Stimulated activated naive CD8-positive, alpha-beta T cell treated with anti-CD3 and anti-CD28 coated beads, Interleukin-15, Interleukin-2, amounts not matched to agents 100 U/mL and 50 U/mL, for 24 hours (primary cell): ENCODE measurements around the gene OVCH1.
A peak's percentile ranks its signal among the peaks of the same experiment; 100 is the strongest.

ENCODE experiments used
- ATAC-seq: fragments of 150-1000 bp; cut with Tn5 transposase; one replicate; pipeline ENCODE4 v1.10.0; 2021
- DNase-seq: peaks from one replicate; pipeline ENCODE4 v3.0.0; 2021

OVCH1 gene, protein sequence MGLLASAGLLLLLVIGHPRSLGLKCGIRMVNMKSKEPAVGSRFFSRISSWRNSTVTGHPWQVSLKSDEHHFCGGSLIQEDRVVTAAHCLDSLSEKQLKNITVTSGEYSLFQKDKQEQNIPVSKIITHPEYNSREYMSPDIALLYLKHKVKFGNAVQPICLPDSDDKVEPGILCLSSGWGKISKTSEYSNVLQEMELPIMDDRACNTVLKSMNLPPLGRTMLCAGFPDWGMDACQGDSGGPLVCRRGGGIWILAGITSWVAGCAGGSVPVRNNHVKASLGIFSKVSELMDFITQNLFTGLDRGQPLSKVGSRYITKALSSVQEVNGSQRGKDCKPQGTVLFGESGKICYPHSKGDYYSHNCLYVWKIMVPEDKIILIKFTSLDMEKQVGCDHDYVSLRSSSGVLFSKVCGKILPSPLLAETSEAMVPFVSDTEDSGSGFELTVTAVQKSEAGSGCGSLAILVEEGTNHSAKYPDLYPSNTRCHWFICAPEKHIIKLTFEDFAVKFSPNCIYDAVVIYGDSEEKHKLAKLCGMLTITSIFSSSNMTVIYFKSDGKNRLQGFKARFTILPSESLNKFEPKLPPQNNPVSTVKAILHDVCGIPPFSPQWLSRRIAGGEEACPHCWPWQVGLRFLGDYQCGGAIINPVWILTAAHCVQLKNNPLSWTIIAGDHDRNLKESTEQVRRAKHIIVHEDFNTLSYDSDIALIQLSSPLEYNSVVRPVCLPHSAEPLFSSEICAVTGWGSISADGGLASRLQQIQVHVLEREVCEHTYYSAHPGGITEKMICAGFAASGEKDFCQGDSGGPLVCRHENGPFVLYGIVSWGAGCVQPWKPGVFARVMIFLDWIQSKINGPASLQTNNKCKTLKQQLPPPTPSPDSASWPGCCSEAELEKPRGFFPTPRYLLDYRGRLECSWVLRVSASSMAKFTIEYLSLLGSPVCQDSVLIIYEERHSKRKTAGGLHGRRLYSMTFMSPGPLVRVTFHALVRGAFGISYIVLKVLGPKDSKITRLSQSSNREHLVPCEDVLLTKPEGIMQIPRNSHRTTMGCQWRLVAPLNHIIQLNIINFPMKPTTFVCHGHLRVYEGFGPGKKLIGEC

DNA sequence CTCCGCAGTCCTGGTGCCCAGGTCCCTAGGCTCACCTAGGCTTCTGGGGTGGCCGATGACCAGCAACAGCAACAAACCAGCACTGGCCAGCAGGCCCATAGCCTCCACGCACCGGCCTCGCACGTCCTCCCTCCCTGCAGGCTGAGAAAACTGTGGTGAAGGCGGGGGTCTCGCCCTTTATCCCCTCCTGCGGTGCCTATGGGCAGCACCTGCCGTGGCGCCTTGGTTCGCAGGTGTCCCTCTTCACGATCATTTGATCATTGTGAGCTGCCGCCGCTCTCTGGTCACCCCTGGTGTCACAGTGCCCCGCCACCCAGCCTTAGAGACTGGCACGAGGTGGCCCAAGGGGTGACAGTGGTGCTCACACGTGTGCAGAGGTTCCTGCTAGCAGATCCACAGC is at the start of gene OVCH1:
Gene OVCH1 (minus strand): TSS at position 99 of the 400 bp plus-strand sequence. CDS start 0 bp downstream, at position 99.
- DNase-seq, result no peak
- ATAC-seq, result no peak

DNA sequence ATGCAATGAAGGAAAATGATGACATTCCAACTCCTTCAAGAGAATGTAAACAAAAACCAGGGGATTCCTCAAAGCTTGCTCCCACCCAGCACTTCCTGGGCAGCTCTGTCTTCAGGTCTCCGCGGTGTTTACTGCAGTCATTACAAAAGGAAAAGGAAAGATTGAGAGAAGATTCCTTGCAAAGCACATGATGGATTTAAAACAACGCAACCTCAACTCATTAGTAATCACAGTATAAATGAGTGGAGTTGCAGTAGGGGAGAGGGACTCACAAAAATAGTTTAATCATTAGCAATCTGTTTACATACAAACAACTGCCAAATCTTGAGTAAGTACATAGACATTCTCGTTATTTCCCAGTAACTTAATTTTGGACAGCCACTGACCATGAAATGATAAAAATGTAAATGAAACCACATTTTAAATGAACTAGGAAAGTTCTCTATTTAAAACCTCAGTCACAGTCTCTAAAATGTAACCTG is 49.7 kb upstream of the OVCH1 start:
- no peak for ATAC-seq
- no peak for DNase-seq

DNA sequence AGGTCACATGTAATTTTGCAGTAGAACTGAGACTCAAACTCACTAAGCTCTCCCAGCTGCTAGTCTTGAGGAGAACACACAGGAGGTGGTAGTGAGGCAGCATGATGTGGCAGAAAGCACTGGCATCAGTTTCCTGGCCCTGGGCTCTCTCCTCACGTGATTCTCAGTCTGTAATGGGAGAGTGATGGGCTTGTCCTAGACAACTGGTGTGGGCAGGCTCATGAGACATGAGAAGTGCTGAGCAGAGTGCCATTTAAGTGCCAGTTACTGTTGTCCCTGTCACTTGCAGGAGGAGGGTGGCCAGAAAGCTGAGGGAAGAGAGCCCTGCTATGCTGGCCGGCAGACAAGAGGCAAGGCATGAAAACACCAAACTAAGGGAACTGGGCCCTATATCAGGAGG is 48.5 kb upstream of the OVCH1 start:
- DNase-seq (no peak), ATAC-seq (no peak)

DNA sequence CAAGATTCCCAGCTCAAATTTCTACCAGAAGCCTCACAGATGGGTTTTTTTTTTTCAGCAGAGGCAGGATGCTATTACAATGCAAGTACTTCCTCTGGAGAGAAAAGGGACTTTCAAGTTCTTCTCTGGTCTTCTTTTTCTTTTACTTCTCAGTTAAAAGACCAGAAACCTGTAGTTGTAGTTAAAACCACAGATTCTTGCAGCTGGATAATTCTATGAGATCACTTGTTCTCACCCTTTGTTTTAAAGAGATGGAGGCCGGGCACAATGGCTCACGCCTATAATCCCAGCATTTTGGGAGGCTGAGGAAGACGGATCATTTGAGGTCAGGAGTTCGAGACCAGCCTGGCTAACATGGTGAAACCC is 47.6 kb upstream of the OVCH1 start:
- DNase-seq, result no peak
- ATAC-seq, result no peak

DNA sequence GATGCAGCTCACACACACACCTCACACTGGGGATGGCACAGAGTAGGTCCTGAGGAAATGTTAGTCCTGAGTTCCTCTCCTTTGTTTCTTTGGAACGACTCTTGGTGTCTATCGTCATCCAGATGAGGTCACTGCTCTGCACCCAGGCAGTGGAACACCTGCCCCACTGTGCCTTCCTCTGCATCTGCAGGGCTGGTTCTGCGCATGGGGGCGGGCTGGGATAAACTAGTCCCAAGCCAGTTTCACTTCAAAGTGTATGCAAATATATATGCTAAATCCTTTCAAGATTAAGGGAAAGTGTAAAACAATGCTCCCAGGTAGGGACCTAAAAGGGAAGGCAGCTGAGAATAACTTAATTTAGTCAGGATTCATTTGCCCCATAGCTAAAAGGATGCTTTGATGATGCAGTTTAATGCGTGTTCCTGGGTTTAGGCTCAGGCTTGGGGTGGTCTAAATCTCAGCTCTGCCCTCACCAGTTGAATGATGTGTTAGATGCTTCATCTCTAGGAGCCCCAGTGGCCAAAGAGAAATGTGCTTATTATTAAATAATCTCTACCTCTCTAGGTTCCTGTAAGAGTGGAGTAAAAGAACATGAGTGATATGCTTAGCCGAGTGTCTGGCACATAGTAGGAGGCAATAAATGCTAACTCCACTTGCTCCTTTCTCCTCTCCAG is 47.1 kb upstream of the OVCH1 start:
- no peak for ATAC-seq
- no peak for DNase-seq

DNA sequence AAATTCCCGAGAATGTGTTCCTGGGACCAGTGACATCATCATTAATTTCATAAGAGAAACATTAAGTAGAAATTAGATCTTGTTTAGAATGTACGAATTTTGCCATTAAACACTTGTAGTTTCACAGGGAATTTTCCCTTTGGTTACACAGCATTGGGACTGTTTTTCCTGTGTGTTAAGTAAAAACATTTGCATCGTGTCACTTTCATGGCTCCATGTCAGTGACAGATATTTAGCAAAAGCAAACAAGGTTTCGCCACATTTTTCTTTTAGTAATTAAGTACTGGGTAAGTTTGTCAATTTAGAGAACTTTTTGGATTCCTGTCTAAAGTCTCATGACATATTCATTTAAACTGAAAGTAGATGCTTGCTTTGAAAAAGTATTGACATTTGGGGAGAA is 45.5 kb upstream of the OVCH1 start:
- ATAC-seq (no peak), DNase-seq (no peak)

DNA sequence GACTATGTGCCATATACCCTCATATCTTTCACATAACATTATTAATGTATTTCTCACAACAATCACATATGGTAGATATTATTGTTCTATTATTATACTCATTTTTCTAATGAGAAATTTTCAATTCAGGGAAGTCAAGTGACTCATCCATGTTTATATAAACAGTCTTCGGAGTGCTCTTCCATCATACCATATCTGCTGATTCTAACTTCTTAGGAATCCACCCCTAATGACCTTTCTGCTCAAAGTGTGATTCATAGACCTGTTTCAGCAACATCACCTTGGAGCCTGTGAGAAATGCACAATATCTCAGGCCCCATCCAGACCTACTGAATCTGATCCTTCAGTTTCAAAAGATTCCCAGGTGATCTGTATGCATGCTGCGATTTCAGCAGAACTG is 39.8 kb upstream of the OVCH1 start:
- no peak for DNase-seq
- ATAC-seq, result no peak

DNA sequence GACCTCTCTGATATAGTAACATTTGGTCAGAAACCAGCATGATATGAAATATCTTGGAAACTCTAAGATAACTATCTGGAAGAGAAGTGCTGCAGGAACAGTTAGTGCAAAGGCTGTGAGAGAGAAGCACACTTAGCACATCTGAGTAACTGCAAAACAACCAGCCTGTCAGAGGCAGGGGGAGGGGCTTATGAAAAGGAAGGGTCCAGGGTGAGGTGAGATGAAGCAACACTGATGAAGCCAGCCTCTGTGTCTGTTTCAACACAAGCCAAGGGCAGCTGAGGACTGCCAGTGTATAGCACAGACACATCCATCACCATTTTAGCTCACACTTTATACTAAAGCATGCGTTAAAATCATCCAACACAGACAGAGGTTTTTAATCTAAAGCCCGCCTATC is 37.4 kb upstream of the OVCH1 start:
- no peak for DNase-seq
- ATAC-seq, result no peak

DNA sequence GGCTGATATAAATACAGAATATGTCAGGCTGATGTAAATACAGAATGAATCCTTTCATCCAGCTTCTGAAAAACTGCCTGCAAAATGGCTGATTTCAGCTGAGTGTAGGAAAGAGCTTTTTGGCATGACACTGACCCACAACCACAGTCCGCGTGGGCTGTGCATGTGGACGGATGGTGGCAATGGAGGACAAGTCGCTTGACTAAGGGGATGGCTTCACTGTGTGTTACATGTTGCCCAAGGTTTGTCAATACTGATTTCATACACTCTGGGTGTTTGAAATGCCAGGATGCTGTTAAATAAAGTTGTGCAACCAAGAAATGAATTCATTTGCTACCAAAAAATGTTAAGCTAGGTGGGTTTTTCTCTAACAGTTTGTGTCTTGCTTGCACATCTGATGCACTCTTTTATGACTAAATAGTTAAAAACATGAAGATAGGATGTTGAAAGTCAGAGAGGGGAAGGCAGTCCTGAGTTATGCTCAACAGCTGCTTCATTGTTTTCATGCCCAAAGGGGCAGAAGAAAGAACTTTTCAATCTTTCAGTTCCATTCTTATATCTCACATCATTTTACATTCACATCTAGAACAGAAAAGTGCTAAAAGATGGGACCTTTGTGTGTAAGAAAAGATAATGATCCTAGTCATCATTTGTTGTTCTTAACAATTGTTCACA is 36.5 kb upstream of the OVCH1 start:
- no peak for DNase-seq

DNA sequence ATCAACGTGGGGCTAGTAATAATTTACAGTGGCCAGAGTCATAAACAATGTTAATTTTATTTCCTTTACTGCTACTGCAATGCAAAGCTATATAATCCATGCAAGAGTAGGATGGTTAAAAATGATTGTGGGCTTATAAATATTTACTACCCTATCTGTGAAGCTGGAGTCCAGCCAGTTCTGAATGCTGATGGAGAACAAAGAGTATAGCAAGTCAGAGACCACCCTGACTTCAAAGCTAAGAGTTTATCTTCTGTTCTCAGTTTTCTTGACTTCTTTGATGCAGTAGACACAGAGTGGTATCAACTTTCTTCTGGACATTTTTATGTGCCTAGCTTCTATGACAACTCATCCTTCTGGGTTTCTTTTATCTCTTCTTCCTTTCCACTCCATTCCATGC is 34.0 kb upstream of the OVCH1 start:
- DNase-seq, result no peak

More for the DNA sequence above, 36.5 kb upstream of the OVCH1 start:
- no peak for ATAC-seq

DNA sequence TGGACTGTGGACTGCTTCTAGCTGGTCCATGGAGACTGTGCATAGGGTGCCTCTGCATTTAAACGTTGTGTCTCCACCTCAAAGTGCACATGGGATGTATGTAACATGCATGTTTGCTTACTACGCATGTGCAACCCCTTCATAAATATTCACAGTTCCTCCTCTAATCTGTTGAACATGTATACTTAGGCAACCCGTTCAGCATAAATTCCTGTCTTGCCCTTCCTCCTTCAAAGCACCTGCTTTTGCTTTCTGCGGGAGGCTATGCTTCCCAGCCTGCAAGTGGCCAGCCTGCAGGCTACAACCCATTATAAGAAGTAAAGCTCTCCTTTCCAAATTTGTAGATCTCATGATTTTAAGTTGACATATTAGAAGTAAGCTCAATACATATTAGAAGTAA is 33.0 kb upstream of the OVCH1 start:
- no peak for DNase-seq

More for the DNA sequence above, 34.0 kb upstream of the OVCH1 start:
- ATAC-seq, result no peak

DNA sequence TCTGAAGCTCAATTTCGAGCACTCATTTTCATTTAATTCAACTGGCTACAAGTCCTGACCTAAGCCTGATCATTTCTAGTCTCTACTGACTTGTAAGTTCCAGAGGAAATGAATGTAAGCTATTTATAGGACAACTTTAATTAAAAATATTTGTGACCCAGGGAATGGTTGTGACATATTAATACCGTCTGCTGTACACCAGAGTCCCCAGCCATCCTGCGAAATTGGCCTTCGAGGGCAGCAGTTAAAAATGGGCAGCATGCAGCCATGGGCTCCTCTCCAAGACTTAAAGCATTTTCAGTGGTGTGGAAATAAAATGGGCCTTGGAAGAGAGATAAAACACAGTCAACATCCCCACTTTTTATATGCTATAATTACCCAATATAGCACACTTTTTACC is 30.7 kb upstream of the OVCH1 start:
- no peak for DNase-seq
- no peak for ATAC-seq

More for the DNA sequence above, 33.0 kb upstream of the OVCH1 start:
- no peak for ATAC-seq

DNA sequence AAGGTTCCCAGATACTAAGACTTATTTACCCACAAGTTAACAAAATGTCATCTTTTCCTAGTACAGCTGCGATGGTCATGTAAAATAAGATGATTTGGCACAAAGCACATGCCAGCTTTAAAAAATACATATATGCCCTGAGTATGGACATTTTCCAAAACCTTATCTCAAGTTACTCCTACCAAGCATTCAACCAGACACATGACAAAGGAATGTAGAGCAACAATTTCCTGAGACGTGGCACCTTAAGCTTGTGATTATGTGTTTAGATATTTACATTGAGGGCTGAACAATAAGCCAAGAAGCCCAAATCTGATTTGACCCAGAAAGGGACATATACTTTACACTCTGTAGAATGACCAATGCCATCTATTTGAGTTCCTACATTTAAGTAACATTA is 24.5 kb upstream of the OVCH1 start:
- no peak for ATAC-seq
- DNase-seq, result no peak

DNA sequence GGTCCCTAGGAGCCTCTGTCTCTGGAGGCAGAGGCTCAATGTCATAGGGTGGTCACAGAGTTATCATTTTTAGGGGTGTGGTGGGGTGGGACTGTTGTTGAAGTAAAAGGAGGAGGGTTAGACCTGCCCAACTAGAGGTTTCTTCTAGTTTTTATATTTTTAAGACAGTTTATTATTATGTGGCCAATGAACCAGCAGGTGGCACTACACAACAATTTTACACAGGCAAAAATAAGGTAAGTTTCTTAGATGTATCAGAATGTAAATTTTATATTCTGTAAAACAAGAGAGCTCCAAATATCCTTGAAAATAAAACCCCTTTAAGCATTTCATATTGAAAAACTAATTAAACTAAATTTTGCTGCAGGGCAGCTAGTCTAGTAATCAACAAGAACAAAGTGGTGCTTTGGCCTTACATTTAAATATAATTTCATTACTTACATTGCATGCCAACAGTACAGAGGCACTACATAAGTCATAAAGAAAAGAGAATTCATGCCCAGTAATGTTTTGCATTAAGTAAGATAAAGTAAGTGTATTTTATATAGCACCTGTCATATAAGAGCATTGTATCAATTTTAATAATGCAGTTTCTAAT is 22.2 kb upstream of the OVCH1 start:
- peak; percentile 16 for DNase-seq
- ATAC-seq, result no peak

DNA sequence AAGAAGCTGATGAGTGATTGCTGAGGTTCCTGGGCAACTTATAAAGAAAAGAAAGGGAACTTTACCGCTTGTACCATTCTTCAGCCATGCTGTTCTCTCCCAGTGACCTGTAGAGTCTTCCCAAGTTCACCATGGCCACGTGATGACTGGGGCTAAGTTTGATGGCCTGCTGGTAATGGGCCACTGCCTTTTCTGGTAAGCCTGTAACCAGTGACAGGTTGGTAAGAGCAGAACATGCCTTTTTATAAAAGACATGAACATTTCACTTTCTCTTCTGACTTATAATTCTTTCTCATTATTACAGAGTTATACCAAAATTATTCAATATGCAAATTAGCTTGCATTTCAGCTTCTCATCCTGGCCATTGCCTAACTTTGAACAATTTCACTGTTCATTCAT is 20.9 kb upstream of the OVCH1 start:
- ATAC-seq, result no peak
- DNase-seq, result no peak

DNA sequence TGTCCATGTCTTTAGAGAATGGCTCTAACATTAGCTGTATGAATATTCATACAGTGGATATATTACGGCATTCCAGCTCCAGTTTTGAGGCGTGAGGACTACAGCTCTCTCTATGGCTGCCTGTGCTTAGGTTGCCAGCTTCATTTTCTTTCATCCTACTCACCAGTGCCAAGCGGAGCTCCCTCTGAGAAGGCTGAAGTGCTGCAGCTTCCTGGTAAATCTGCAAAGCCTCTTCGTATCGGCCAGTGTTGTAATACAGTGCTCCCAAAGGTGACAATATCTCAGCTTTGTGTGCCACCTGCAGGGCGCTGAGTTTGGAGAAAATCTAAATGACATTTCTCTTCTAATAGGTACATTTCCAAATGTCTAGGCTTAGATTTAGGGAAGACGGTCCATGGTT is 19.8 kb upstream of the OVCH1 start:
- DNase-seq (no peak), ATAC-seq (no peak)

DNA sequence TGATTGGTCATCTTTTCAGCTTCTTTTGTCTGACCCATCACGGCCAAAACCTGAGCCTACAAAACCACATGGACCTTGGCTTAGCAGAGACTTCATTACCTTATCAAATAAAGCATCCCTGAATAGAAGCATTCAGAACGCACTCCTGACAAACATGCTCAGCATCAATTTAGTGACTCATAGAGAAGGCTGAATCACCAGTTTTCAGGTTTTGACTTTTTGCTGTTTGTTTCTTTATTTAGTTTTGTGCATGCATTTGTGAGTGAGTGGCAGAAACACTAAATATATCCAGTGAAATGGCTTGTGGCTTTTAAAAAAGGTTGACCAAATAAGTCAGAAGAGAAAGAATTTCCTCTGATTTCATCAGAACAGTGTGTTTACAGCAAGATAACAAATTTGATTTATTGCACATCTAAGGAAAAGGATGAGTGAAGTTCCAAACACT is 19.0 kb upstream of the OVCH1 start:
- ATAC-seq, result no peak
- DNase-seq, result no peak

DNA sequence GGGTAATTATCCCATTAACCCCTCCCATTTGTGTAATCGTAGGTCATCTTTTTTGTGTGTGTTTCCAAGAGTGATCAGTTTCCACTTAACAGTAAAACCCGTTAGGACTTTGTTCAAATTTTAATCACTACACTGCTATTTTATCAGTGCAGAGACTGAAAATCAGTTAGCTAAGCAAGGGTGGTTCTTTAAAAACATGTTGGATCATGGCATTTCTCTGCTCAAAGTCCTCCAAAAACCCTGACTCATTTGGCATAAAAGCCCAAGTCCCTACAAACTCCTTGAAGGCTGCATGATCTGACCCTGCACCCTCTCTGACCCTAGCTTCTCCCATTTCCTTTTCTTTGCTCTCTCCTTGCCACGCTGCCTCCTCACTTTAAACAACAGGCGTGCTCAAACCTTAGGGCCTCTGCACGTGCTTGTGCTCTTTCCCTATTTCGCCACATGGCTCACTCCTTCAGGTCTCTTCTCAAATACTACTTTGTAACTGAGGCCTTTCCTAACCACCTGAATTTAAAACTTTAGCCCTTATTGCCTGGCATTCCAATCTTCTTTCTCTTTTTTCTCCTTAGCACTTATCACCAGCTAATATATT is 13.2 kb upstream of the OVCH1 start:
- ATAC-seq, result no peak
- DNase-seq, result no peak

DNA sequence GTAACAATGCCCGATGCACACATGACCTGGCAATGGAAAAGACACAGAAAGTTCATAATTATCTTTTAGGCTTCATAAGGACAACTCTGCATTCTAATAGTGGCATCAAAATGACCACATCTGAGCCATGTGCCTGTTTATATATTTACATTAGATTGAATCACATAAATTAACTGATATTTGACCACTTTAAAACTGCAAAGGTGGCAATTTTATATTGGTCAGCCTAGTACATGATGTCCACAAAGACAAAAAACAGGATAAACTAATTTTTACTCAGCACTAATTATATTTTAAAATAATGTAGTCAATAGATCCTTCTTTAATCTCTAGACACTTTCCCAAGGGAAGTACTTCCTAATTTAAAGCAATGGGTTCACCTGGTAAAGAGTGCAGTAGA is 12.0 kb upstream of the OVCH1 start:
- ATAC-seq, result no peak
- no peak for DNase-seq

DNA sequence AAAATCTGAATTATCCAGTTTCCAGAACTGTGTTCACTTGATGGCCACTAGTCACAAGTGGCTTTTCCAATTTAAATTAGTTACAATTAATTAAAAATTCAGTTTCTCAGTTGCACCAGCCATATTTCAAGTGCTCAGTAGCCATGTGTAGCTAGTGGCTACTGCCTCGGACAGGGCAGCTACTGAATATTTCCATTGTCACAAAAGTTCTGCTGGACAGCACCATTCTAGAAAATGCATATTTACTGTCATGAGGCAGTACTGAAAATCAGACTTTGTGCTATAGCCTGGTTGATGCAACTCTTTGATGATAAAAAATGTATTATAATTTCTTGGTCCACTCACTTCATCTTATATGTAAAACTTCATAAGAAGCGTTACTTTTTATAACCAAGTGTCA is 11.5 kb upstream of the OVCH1 start:
- ATAC-seq, result no peak
- DNase-seq, result no peak

DNA sequence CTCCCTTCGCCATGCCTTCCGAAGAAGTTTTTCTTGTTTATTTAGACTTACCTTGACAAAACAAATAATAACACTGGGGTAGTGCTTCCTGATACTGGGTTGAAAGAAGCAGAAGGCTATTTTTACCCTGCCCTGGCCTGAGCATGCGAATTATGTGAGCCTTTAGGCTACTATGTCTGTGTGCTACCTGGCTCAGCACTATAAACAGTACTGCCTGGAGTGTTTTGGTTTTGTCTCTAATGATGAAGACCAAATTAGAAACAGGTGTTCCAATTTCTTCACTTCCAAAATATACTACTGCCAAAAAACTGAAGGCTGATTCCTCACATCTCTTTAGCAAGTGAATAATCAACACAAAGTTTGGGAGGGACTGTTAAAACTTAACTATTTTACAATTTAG is 7.6 kb upstream of the OVCH1 start:
- ATAC-seq (no peak), DNase-seq (no peak)
